ENCODE results near the gene SNX15.
"Not testable (repeated sequence)": the region's sequence is repeated elsewhere in the genome, so short reads cannot be mapped to it uniquely, and the experiment has no call there.

The SNX15 gene

GRCh38 chr11:65027213-65028067 lies at the start of gene SNX15:
Gene SNX15 (plus strand): TSS chr11:65027439. CDS start chr11:65027538, 99 bp downstream.
- DNase-seq (ENCODE audit: low read depth) = peak; percentile 90

DNA sequence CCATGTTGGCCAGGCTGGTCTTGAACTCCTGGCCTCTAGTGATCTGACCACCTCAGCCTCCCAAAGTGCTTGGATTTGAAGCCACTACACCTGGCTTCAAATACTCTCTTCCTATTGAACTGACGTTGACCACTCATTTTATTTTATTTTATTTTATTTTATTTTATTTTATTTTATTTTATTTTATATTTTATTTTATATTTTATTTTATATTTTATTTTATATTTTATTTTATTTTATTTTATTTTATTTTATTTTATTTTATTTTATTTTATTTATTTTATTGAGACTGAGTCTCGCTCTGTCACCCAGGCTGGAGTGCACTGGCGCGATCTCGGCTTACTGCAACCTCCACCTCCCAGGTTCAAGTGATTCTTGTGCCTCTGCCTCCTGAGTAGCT lies 43.9 kb upstream of the SNX15 start:
- not testable (repeated sequence) for DNase-seq (ENCODE audit: low read depth)

DNA sequence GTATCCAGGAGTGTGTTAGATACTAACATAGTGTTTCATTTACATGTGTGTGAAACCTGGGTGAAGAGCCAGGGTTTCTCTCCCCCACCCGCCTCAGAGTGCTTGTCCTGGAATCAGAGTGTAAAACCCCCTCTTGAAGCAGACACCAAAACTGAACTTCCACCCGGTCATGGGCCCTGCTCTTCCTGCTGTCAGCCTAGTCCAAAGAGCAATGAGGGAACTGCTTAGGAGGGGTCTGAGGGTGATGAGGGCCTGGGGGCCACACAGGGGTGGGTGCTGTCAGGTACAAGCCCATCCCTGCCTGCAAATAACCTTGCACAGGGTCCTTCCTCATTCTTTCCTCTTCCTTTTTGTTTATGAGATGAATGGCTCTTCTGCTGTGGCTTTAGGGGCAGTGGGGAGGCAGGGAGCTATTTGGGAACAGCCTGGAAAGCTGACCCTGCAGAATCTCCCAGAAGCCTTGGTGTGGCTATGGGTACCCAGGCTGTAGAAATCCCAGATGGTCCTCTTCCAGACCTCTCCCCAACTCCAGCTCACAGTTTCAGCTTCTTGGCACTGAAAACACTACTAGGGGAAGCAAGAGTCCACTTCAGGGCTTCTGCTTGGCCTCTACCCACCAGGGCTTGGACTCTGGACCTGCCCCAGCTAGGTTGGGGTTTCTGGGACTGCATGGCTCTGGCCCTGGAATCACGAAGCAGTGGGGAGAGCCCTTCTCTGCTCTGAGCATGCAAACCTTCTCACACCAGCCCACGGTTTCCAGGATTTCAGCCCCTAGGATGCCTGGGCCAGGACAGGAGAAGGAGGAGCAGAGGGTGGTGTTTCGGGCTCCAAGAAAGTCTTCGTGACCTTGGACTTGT lies 39.0 kb upstream of the SNX15 start:
- DNase-seq (ENCODE audit: low read depth) = no peak

- DNase-seq (ENCODE audit: low read depth) = no peak
These were observed 37.8 kb upstream of the SNX15 start for GRCh38 chr11:64989416-64989815.

- DNase-seq (ENCODE audit: low read depth) = no peak
These were observed 36.9 kb upstream of the SNX15 start for GRCh38 chr11:64990222-64990923.

- no peak for DNase-seq (ENCODE audit: low read depth)
These were observed 32.9 kb upstream of the SNX15 start for GRCh38 chr11:64994318-64994717.

DNA sequence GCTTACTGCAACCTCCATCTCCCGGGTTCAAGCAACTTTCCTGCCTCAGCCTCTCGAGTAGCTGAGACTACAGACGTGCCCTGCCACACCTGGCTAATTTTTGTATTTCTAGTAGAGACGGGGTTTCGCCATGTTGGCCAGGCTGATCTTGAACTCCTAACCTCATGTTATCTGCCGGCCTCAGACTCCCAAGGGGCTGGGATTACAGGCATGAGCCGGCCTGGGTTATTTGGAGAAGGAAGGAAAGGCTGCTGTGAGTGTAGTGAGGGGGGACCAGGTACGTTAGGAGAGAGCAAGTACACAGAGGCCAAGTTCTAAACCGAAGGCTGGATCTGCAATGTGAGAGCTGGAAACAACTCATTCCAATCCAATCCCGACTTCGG lies 30.9 kb upstream of the SNX15 start:
- DNase-seq (ENCODE audit: low read depth) = no peak

- DNase-seq (ENCODE audit: low read depth) = no peak
These were observed 30.4 kb upstream of the SNX15 start, which contains the start of gene BATF2 for GRCh38 chr11:64996710-64997380. Gene BATF2 (minus strand): TSS chr11:64996971. CDS start chr11:64996914, 57 bp downstream.

GRCh38 chr11:64998141-64998540 lies 29.1 kb upstream of the SNX15 start:
- DNase-seq (ENCODE audit: low read depth) = no peak

DNA sequence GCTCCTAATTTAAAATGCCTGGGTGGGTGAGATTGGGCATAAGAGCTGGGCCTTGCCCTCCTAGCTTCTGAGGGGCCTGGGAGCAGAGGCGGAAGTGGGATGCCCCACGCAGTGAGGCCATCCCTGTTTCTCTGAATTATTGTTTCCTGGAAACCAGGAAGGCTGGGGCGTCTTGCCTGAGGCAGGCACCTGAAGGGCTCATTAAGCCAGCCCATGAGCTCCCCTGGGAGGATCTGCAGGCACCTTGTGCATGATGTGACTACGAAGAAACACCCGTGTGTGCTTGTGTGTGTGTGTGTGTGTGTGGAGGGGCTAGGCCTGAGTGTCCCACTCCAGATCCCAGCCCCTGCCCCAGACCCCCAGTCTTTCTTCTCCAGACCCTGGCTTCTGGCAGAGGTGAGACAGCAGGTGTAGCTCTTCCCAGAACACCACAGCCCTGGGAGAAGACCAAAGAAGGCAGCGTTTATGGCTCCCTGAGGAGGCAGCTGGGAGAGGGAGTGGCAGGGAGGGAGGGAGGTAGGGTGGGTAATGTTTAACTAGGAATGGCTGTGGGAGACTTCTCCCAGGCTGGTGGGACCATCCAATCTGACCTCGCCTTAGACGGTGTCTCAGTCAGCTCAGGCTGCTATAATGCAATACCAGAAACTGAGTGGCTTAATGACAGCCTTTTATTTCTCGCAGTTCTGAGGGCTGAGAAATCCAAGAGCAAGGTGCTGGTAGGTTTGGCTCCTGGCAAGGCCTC lies 28.4 kb upstream of the SNX15 start:
- DNase-seq (ENCODE audit: low read depth) = no peak

DNA sequence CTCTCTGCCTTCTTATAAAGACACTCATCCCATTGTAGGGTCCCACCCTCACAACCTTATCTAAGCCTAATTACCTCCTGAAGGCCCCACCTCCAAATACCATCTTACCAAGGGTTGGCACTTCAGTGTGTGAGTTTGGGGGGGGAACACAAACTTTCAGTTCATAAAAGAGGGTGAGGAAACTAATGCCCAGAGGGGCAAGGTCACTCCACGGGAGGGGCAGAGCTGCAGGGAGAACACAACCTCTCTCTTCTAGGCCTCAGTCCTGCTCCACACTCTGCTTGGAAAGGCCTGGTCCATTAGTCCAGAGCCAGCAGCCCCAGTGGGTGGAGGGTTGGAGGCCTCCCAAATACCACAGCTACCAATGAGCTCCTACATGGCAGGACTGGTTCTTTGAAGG lies 27.8 kb upstream of the SNX15 start:
- no peak for DNase-seq (ENCODE audit: low read depth)

DNA sequence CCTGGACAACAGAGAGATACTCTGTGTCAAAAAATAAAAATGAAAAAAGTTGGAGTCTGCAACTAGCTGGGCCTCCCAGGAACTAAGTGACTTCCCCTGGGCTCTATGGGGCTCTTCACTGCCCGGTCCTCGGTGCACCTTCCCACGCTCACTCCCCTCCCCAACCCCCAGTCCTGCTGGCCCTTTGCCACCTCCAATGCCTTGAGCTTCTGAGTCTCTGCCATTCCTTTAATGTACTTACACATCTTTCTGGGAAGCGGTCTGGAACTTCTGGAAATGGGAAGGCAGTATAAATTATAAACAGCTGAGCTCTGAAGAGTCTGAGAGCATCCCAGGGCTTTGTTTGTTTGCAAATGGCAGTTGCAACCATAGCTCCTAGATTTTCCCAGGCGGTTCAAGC lies 24.5 kb upstream of the SNX15 start:
- no peak for DNase-seq (ENCODE audit: low read depth)

DNA sequence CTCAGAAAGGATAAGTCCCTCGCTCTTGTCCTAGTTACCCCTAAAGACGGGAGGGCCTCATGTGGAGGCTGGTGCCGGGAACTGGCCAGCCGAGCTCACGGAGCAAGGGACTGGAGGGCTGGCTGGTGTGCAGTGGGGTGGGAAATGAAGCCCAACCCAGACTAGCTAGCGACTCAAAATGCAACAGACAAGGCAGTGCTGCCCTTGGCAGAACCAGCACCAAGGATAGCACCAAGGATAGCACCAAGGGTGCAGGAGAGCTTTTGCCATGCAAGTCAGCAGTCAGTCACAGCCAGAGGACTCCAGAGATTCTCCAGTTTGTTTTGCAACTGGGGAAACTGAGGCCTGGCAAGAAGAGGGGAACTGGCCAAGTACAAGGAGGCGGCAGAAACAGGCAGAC lies 24.0 kb upstream of the SNX15 start:
- no peak for DNase-seq (ENCODE audit: low read depth)

DNA sequence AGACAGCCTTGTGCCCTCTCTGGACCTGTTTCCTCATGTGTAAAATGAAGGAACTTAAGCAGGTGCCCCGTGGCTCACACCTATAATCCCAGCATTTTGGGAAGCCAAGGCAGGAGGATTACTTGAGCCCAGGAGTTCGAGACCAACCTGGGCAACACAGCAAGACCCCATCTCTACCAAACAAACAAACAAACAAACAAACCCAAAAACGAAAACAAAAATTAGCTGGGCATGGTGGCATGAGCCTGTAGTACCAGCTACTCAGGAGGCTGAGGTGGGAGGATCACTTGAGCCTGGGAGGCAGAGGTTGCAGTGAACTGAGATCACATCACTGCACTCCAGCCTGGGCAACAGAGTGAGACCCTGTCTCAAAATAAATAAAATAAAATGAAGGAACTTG lies 23.3 kb upstream of the SNX15 start:
- DNase-seq (ENCODE audit: low read depth) = not testable (repeated sequence)

DNA sequence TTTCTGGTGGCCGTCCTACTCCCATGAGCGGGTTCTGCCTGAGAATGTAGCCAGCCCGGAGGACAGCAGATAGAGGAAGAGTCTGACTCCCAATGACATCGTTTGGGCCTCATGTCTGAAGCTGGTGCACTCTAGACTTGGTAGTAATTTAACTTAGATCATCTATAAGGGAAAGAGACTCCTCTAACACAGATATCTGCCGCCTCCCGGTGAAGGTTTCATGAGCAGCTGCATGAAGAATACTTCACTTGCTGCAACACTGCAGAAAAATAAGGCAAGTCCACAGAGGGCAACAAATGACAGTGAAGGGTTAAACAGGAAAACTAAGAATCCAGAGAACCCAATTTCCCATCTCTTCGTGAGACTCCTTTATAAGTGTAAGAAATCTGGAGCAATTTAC lies 19.2 kb upstream of the SNX15 start:
- DNase-seq (ENCODE audit: low read depth) = no peak

GRCh38 chr11:65008873-65009272 lies 18.4 kb upstream of the SNX15 start:
- DNase-seq (ENCODE audit: low read depth) = no peak

- DNase-seq (ENCODE audit: low read depth) = peak; percentile 80
These were observed 13.9 kb upstream of the SNX15 start for GRCh38 chr11:65013130-65013887.

DNA sequence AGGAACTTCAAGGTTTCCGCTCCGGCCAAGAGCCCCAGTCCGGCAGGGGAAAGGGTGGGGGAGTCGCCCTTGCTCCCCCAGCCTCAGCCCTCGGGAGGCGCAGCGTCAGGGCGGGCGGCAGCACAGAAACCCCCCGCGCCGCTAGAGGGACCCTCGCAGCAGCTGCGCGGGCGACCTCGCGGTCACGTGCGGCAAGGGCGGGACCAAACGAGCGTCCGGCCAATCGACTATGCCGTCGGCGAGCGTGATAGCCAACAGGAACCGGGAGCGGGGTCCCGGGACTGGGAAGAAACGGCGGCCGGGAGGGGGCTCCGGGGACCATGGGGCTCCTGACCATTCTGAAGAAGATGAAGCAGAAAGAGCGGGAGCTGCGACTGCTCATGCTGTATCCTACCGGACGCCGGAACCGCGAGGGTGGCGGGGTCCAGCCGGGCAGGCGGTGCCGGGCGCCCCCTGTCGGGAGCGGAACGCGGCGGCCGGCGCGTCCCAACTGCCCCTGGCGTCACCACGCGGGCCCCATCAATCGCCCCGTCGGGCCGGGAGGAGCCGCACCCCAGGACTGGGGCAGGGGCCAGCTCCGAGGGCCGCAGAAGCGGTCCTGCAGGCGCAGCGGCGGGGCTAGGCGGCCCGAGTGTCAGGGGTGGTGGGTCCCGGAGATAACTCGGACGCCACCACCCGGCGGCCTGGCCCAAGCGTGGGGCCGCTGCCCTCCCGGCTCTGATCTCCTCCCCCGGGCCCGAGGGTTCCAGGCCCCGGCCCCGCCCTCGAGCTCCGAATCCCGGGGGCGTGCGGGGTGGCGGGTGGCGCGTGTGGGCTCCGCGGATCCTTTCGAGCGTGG lies 13.1 kb upstream of the SNX15 start, which contains the start of gene ARL2:
Gene ARL2 (plus strand): TSS at position 273 of the 838 bp plus-strand sequence. CDS start 48 bp downstream, at position 321.
- DNase-seq (ENCODE audit: low read depth) = peak; percentile 82

- DNase-seq (ENCODE audit: low read depth) = no peak
These were observed 12.5 kb upstream of the SNX15 start for GRCh38 chr11:65014726-65015227.
